NCI-H748 treated with DMSO at 0.1 percent for 48 hours (cell line): Measurements from ENCODE around the gene SLC12A3.

Experiments
- DNase-seq: peaks from one replicate; lab custom pipeline; 2025; lab: John Stamatoyannopoulos, UW

The SLC12A3 gene

GRCh38 chr16:56848029-56848936 lies 16.7 kb upstream of the SLC12A3 start:
- no peak for DNase-seq

GRCh38 chr16:56848955-56849689 lies 15.9 kb upstream of the SLC12A3 start:
- no peak for DNase-seq

GRCh38 chr16:56849690-56850680 lies 15.0 kb upstream of the SLC12A3 start:
- DNase-seq: no peak

DNA sequence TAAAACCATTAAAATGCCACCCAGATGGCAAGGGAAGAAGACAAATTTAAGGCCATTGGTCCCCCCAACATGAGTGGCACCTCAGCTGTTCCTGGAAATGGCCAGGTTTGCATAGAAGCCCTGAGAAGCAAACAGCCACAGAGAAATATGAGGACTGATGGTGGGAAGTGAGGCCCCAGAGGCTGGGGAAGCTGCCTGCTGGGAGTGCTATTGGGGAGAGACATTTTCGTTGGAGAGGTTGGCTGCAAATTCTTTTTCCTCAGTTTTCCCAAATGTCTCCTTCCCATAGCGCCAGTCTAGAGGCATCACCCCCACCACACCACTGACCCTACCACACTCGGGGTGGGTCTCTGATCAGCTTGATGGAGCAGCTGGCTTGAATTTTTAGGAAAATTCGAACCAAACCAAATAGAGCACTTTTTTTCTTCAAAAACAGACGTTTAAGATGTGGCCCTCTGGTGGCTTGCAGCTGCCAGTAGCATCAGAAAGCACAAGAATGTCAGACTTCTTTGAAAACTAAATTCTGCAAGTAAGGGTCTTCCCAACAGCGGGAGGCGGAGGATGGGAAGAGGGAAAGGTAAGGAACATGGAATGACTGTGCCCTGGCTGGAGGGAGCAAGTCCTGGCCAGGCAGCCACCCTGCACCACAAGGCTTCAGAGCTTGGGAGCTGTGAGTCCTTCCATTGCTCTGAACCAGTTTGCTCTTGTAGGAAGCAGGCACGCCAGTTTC lies 13.2 kb upstream of the SLC12A3 start:
- DNase-seq: no peak

DNA sequence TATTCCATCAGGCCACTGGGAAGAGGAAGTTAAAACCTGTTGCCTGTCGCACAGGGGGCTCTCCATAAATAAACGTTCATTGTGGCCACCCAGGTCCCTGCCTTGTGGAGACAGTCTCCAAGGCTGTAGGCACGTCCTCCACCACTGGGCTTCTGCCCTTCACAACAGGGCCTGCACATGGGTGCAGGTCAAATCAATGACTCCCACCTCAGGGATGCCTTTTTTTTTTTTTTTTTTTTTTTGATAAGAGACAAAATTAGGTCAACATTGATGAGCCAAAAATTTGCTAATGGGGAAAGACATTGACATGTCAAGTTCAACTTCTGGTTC lies 12.6 kb upstream of the SLC12A3 start:
- no peak for DNase-seq

GRCh38 chr16:56852968-56853367 lies 12.0 kb upstream of the SLC12A3 start:
- no peak for DNase-seq

DNA sequence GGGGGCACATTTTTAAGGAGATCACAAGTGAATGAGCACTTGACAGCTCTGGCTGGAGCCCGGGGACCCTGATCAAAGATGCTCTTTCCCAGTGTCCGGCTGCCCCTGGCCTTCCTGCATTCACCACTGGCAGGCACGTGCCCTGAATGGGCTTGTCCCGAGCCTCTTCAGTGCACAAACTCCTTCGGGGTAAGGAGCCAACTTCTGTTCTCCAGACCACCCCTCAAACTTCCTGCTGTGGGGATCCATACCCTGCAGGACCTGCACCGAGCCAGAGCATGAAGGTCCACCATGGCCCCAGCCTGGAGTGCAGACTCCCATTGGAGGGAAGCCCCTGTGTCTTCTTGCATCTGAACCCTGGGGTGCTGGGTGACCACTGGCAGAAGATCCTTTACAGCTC lies 9.8 kb upstream of the SLC12A3 start:
- DNase-seq: no peak

DNA sequence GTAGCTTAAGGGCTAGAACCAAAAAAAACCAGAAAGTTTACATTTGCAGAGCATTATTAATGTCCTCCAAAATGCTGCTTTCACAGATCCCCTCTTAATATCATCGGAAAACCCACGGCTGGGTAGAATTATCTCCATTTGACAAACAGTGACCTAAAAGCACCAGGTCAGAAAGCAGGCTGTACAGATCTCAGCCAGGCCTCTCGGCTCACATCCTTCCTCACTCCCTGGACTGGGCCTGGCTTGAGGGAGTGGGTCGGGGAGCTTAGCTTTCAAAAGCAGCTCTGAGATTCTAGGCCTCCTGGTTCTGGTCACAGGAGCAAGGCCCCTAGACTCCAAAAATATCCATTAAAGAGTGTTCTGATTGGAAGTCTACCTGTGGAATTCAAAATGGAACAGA lies 9.1 kb upstream of the SLC12A3 start:
- no peak for DNase-seq

DNA sequence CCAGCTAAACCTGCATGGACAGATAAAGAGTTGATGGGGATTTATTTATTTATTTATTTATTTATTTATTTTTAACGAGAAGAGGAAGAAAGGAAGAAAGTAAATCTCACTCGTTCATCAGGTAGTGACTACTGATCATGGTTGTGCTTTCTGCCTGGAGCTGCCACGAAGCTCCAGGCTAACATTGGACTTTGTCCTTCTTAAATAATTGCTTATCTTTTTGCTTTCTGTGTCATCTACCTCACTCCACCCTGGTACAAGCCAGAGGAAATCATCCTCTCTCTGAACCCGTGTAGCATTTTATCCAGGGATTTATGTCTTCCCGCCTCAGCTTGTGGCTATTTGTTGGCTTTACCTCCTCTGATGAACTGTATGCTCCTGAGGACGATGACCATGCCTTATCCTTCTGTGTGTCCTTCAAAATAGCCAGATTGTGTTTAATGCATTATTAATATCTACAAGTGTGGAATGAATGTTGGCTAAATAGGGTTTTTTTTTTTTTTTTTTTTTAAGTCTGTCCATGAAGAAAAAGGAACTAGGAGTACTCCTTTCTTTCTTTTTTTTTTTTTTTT lies 8.0 kb upstream of the SLC12A3 start:
- DNase-seq: no peak

GRCh38 chr16:56858374-56858773 lies 6.6 kb upstream of the SLC12A3 start:
- DNase-seq: no peak

DNA sequence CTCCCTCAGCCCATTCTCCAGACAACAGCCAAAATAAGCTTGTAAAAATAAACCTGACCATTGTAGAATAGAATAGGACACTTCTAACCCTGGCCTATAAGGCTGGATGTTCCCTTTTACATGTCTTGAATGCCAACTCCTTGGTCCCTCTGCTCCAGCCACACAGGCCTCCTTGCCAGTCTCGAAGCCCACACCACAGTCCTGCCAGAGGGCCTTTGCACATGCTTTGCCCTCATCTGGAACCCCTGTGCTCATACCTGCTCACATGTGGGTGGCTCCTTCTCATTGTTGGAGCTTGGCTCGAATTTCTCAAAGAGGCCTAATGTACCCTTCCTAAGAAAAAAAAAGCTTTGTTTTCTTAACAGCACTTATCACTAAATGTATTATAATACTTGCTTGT lies 5.4 kb upstream of the SLC12A3 start:
- DNase-seq: no peak

DNA sequence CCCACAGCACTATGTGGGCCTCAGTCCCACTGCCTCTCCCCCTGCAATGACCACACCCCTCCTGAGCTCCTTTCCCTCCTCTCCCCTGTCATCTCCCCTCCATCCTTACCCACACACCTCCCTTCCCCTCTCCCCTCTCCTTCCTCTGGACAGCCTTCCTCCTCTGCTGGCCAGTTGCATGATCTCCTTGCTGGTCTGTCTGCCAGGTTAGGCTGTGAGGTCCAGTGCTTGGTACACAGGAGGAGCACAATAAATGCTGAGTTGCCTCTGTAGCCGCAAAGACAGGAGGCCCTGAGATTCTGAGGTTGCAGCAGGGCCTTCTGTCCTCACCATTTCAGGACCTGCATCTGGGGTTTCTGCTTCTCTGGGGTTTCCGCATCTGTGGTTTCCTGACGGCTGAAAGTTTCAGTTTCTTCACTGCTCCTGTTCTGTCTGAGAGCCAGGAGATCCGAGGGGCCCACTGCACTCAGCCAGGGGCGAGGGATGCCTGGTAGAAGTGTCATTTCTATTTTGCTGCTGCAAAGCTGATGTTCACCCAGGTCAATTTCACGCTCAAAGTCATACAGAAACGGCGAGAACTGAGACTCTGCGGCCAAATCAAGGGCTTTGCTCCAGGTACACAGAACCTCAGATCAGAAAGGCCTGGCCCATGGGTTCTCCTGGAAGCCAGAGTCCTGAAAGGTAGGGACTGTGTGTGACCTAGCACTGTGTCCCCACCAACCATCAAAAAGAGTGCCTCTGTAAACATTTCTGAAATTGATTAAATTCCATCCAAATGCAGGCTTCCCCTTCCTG lies 4.6 kb upstream of the SLC12A3 start:
- DNase-seq: no peak

- DNase-seq: no peak
Observed at GRCh38 chr16:56861092-56861610, 3.9 kb upstream of the SLC12A3 start.

- no peak for DNase-seq
Observed at GRCh38 chr16:56861756-56862155, 3.3 kb upstream of the SLC12A3 start.

- no peak for DNase-seq
Observed at GRCh38 chr16:56862776-56863175, 2.2 kb upstream of the SLC12A3 start.

GRCh38 chr16:56865394-56866062 lies 521 bp downstream of the SLC12A3 start:
- DNase-seq: no peak

- DNase-seq: peak; percentile 9
Observed at GRCh38 chr16:56866955-56867830, 2.2 kb downstream of the SLC12A3 start.

- no peak for DNase-seq
Observed at GRCh38 chr16:56868175-56868574, 3.2 kb downstream of the SLC12A3 start.
